A549 treated with CORT108297 at 1 μM for 4 hours (cell line): Measurements from ENCODE around the gene UBE3C. TPM values are rescaled to one million over a fixed set of nuclear protein-coding genes. Genes with fewer than 3 reads are reported as not detected.

Experiments
- total RNA-seq: library from RNA; stranded (reverse); fragments of 200-300 nt; extraction: Qiagen RNA extraction; gene quantifications from 5 replicates; pipeline ENCODE4 v1.2.3, GENCODE V29; 2022

Gene UBE3C
- total RNA-seq = 54.7 to 70.1 TPM (median 66.6 TPM) in 5 replicates

DNA sequence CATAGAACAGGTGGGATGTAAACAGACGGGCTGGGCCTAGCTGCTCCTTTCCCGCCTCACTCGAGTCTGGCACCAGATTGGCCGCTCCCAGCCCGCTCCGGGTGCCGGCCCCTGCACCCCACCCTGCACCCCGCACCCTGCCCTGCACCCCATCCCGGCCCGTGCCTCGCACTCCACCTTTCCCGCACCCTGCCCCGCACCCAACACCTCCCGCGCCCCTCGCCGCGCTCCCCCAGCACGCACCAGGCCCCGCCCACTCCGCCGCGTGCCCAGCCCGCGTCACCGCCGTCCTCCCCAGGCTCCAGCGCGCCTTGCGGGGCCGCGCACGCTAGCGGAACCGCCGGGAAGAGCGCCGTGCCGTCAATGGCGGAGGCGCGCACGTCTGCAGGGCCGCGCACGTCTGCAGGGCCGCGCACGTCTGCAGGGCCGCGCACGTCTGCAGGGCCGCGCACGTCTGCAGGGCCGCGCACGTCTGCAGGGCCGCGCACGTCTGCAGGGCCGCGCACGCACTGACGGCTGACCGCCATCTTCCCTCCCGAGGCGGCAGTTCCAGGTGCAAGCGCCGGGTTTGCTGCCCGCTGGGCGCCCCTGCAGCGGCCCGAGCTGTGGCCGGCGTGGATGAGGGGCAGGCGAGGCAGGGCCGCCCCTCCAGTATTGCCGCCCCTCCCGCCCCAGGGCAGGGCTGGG is at the start of gene UBE3C:
Gene UBE3C (plus strand): TSS at position 503 of the 687 bp plus-strand sequence. CDS start 347 bp downstream, outside the sequence.

Other genes starting within 250 kb of the UBE3C start
- 21.6 to 30.4 TPM (median 28.1 TPM) in 5 replicates for gene LMBR1, start 245.7 kb upstream of the UBE3C start, total RNA-seq
- gene NOM1, start 189.2 kb upstream of the UBE3C start, total RNA-seq = 18.7 to 21.5 TPM (median 19.7 TPM) in 5 replicates
- 3.9 to 6.5 TPM (median 5.0 TPM) in 5 replicates for gene MNX1, start 128.3 kb upstream of the UBE3C start, total RNA-seq
- 82.0 to 167 TPM (median 101 TPM) in 5 replicates for gene DNAJB6, start 198.1 kb downstream of the UBE3C start, total RNA-seq